Measurements from ENCODE around the gene FAM20A.

The FAM20A gene

GRCh38 chr17:68600931-68601564 lies at the start of gene FAM20A:
TSS of gene FAM20A (minus strand) at chr17:68601367. CDS start at chr17:68600666, 701 bp downstream.
- DNase-seq: no peak

GRCh38 chr17:68649324-68649723 lies 48.2 kb upstream of the FAM20A start:
- no peak for DNase-seq

- DNase-seq: no peak
Measured at GRCh38 chr17:68646626-68647526, 45.7 kb upstream of the FAM20A start.

GRCh38 chr17:68642118-68642412 lies 40.9 kb upstream of the FAM20A start:
- no peak for DNase-seq

- no peak for DNase-seq
Measured at GRCh38 chr17:68641276-68642117, 40.3 kb upstream of the FAM20A start.

- DNase-seq: no peak
Measured at GRCh38 chr17:68640242-68640989, 39.2 kb upstream of the FAM20A start.

- DNase-seq: no peak
Measured at GRCh38 chr17:68634345-68634876, 33.2 kb upstream of the FAM20A start.

GRCh38 chr17:68628576-68628957 lies 27.4 kb upstream of the FAM20A start:
- DNase-seq: no peak

- DNase-seq: no peak
Measured at GRCh38 chr17:68627956-68628575, 26.9 kb upstream of the FAM20A start.

- no peak for DNase-seq
Measured at GRCh38 chr17:68624381-68624780, 23.2 kb upstream of the FAM20A start.

GRCh38 chr17:68623811-68624210 lies 22.6 kb upstream of the FAM20A start:
- no peak for DNase-seq

- no peak for DNase-seq
Measured at GRCh38 chr17:68622423-68622822, 21.3 kb upstream of the FAM20A start.

- DNase-seq: no peak
Measured at GRCh38 chr17:68621065-68621464, 19.9 kb upstream of the FAM20A start.

GRCh38 chr17:68616334-68616733 lies 15.2 kb upstream of the FAM20A start:
- no peak for DNase-seq

GRCh38 chr17:68614718-68615117 lies 13.6 kb upstream of the FAM20A start:
- no peak for DNase-seq

GRCh38 chr17:68613739-68614298 lies 12.7 kb upstream of the FAM20A start:
- DNase-seq: no peak

- no peak for DNase-seq
Measured at GRCh38 chr17:68612923-68613292, 11.7 kb upstream of the FAM20A start.

GRCh38 chr17:68612209-68612922 lies 11.2 kb upstream of the FAM20A start:
- no peak for DNase-seq

GRCh38 chr17:68611353-68612208 lies 10.4 kb upstream of the FAM20A start:
- DNase-seq: no peak

- DNase-seq: no peak
Measured at GRCh38 chr17:68610554-68610953, 9.4 kb upstream of the FAM20A start.
